Mucosa of descending colon (tissue), 3 donors: Measurements from ENCODE around the gene CAMKK1. TPM values are rescaled to one million over a fixed set of nuclear protein-coding genes. Genes with fewer than 3 reads are reported as not detected.

Experiments
- ATAC-seq: fragments of 200-7000 bp; cut with Tn5 transposase; one replicate; pipeline ENCODE4 v1.9.1; 2020; ENCODE audit warnings: mild to moderate bottlenecking, moderate library complexity
- DNase-seq, 3 donors: peaks; one replicate each; pipeline ENCODE4 v3.0.0-alpha.2; 2020
- H3K36me3 ChIP-seq: fragments of 200-600 bp; one replicate; pipeline ENCODE4 v1.8.0; 2021; ENCODE audit warnings: low read depth, mild to moderate bottlenecking
- H3K4me1 ChIP-seq: fragments of 200-600 bp; one replicate; pipeline ENCODE4 v1.8.0; 2021; ENCODE audit warnings: low read depth, mild to moderate bottlenecking
- H3K4me3 ChIP-seq: fragments of 200-600 bp; one replicate; pipeline ENCODE4 v1.8.0; 2021; ENCODE audit warnings: mild to moderate bottlenecking
- H3K9me3 ChIP-seq: fragments of 200-600 bp; one replicate; pipeline ENCODE4 v1.8.0; 2021; ENCODE audit warnings: mild to moderate bottlenecking
- intact Hi-C, 2 donors: fragments of 100-400 bp; cut with DNase I in 1 of 2; cut with micrococcal nuclease in 1 of 2; formaldehyde crosslinking; loops; one replicate each; pipeline versions ENCODE4 v1.11.0 to v1.11.1; 2022; cut with DNase I, micrococcal nuclease
- total RNA-seq, 3 donors: library from RNA; stranded (reverse); fragmentation: NEBNext Ultra II Directional in 2 of 3; extraction: Animal tissue kit (Norgen Biotek cat#: 25700) in 2 of 3; gene quantifications; one replicate each; pipeline versions ENCODE4 v1.2.1 to v1.2.4, GENCODE V29; 2021 to 2023
- TF ChIP-seq, protein P1 (sequence below): fragments of 200-600 bp; IDR thresholded peaks from one replicate; pipeline ENCODE4 v1.8.0; 2022; ENCODE audit warnings: antibody characterized with exemption, mild to moderate bottlenecking
- donor health status: DM: no; HTN: no; CAD: no; lungs with moderate emphysema.
- donor health status: DM: no; HTN: no; CAD: no.
- donor health status: DM: no; HTN: yes; CAD: no.

The CAMKK1 gene
- total RNA-seq, 3 donors from 2014 or later, result 4.8 to 11.6 (median 6.2) TPM

DNA sequence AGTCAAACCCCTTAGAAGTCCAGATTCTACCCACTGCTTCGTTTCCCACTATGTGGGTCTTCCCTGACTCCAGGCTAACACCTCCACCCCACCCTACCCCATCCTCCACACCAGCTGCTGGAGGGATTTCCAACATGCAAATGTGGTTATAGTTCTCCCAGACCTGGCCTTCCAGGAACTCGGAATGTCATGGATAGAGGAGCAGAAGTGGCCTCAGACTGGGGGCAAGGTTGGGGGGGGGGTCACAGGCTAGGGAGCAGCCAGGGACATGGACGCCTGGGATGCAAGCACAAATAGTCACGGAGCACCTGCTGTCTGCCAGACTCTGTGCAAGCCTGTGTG, 2.0 kb downstream of the CAMKK1 start:
- DNase-seq (no peak), ATAC-seq (no peak)
- intact Hi-C loops, result no loop called here
- no peaks in the 10 kb centered on the region for H3K36me3 ChIP-seq
- TF ChIP-seq, protein P1, sequence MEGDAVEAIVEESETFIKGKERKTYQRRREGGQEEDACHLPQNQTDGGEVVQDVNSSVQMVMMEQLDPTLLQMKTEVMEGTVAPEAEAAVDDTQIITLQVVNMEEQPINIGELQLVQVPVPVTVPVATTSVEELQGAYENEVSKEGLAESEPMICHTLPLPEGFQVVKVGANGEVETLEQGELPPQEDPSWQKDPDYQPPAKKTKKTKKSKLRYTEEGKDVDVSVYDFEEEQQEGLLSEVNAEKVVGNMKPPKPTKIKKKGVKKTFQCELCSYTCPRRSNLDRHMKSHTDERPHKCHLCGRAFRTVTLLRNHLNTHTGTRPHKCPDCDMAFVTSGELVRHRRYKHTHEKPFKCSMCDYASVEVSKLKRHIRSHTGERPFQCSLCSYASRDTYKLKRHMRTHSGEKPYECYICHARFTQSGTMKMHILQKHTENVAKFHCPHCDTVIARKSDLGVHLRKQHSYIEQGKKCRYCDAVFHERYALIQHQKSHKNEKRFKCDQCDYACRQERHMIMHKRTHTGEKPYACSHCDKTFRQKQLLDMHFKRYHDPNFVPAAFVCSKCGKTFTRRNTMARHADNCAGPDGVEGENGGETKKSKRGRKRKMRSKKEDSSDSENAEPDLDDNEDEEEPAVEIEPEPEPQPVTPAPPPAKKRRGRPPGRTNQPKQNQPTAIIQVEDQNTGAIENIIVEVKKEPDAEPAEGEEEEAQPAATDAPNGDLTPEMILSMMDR, result no peak
- no peak overlapping the region for H3K4me3 ChIP-seq
- H3K4me1 ChIP-seq, result peaks cover 46% of the 10 kb centered on the region
- H3K9me3 ChIP-seq, result no peaks in the 10 kb centered on the region

DNA sequence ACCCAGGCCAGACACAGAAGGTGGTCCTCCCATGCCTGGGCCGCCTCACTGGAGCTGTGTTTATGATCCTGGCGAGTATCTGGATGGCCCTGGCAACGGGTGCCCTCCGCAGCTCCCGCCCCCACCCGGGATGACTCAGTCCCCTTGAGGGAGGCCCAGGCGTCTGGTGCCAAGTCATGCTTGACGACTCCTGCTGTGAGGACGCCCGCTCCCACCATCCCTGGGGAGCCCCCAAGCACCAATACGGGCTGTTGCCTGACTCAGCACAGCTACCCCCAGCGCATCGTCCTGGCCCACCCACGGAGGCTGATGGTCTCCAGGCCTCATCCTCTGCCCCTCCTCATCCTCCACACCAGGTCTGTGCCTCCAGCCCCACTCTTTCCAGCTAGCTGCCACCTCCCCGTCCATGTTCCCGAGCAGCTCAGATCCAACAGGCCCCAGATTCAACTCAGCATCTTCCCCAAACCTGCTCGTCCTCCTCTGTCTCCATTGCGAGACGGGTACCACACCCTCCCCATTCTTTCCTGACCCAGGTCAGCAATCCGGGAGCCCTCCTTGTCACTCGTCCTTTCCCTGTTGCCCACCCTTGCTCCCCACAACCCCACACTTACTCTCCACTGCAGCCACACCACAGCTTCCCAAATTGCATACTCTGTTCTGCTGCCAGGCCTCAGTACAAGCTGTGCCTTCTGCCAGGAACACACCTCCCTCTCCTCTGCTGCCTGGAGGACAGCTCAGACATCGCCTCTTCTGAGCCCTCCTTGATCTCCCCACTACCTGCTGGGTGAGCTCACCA, 2.6 kb downstream of the CAMKK1 start:
- DNase-seq, result peak; percentile 30 to 83 (median 60)
- Histone ChIP-seq H3K4me3 (no peak overlapping the region), H3K36me3 (no peaks in the 10 kb centered on the region), H3K9me3 (no peaks in the 10 kb centered on the region), H3K4me1 (peaks cover 41% of the 10 kb centered on the region)
- TF ChIP-seq, protein P1, result no peak
- intact Hi-C loops, result no loop called here
- no peak for ATAC-seq

DNA sequence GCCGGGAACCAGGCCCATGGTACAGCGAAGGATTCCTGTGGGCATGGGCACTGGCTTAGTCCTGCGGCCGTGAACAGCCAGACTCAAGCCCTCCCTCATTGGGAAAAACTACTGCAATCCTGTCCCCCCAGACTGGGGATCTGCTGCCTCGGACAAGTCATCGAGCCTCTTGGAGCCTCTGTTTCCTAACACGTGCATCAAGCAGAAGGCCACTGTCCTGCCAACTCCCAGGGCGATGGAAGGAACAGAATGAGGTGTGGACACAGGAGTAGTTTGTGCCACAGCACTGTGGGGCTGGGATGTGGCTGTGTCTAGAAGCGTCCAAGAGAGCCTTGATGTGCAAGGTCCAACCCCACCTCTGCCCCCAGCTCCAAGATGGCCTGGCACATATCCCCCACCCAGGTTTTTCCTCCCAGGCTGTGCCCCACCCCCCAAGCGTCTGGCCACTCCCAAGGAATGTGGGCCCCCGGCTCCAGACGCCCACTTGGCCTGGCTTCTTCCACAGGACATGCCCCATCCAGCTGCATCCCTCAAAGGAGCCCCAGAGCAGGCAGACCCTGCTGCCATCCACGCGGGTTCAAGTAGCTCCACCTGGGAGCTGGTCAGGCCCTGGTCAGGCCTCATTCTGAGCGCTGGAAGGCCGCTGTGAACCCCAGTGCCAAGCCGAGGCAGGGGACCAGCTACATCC, 3.4 kb downstream of the CAMKK1 start:
- Histone ChIP-seq H3K9me3 (no peaks in the 10 kb centered on the region), H3K4me3 (no peak overlapping the region), H3K36me3 (no peaks in the 10 kb centered on the region), H3K4me1 (peaks cover 34% of the 10 kb centered on the region)
- TF ChIP-seq, protein P1, result no peak
- intact Hi-C loops, result no loop called here
- DNase-seq (no peak), ATAC-seq (no peak)

DNA sequence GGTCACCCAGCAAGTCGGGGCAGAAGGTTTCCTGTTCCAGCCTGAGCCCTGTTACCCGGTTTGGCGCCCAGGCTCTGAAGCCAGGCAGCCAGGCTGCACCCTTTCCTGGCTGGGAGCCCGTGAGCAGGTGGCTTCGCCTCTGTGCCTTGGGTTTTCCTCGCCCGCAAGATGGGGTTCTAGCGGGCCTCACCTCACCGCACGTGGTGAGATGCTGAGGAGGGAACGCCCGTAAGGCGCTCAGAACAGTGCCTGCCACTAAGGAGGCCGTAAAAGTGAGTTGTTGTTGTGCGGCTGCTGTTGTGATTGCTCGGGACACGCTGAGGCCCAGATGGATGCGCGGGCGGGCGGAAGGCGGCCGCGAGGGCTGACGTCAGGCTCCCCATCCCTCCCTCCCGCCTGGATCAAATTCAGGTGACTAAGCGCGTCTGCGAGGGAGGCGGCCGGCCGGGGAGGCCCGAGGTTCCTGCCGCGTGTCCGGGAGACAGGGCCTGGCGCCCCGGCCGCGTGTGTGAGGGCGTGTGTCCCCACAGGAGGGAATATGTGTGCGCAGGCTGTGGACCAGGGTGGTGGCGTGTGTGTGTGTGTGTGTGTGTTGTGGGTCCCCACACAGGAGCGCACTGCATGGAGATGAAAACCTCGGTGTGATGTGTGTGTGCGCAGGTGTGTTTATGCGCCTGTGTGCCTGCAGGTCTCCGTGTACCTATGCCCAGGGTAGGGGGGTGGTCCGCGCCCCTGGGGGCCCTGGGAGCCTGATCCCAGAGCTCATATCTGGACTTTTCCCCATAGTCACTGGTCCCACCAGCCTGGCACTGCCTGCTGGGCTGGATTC, 4.3 kb downstream of the CAMKK1 start:
- H3K9me3 ChIP-seq, result no peaks in the 10 kb centered on the region
- no peak overlapping the region for H3K4me3 ChIP-seq
- DNase-seq, result peak; percentile 75 to 88 (median 85)
- TF ChIP-seq, protein P1, result no peak
- peak; percentile 53 for ATAC-seq
- no peaks in the 10 kb centered on the region for H3K36me3 ChIP-seq
- intact Hi-C loops, result no loop called here
- peaks cover 25% of the 10 kb centered on the region for H3K4me1 ChIP-seq

DNA sequence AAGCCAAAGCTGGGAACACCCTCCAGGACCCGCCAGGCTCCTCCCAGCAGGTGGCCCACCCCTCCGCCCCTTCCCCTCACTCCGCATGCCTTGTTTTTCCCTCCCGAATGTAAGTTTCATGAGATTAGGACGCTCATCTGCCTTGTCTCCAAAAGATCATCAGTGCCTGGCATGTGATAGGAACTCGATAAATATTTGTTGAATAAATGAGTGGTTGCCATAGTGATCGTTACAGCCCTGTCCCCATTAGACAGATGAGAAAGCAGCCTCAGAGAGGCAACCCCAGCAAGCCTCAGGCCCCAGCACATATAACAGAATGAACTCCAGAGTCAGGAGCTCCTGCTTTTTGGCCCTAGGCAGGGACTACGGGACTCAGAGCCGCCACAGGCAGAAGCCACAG, 5.0 kb downstream of the CAMKK1 start:
- TF ChIP-seq, protein P1, result no peak
- no peak for DNase-seq
- no peak for ATAC-seq
- H3K4me1 ChIP-seq, result peaks cover 22% of the 10 kb centered on the region
- H3K4me3 ChIP-seq, result no peak overlapping the region
- H3K9me3 ChIP-seq, result no peaks in the 10 kb centered on the region
- H3K36me3 ChIP-seq, result no peaks in the 10 kb centered on the region
- intact Hi-C loops, result no loop called here
